Erythroblast (primary cell): Measurements from ENCODE around the gene JPH4.

ENCODE experiments used
- GATA1 ChIP-seq: IDR thresholded peaks from 2 replicates; pipeline ENCODE4 v1.6.1; 2011; ENCODE audit warnings: low read depth, mild to moderate bottlenecking, control low read depth, low read length, moderate library complexity
- POLR2A ChIP-seq: IDR thresholded peaks from 2 replicates; pipeline ENCODE4 v1.6.1; 2011; ENCODE audit warnings: mild to moderate bottlenecking, low read length

- TF ChIP-seq POLR2A (no peak), GATA1 (no peak)
These were observed 2.3 kb upstream of the JPH4 start for GRCh38 chr14:23580948-23581281.
